ENCODE data around the gene SCRT2.

GRCh38 chr20:719068-719467, 43.5 kb upstream of the SCRT2 start:
- TF ChIP-seq CTCF (IDR thresholded peaks at IDR 0.05 in 8 of 11, conservative IDR thresholded peaks at IDR 0.05 in 3 of 11) (no peak), POLR2A (IDR thresholded peaks at IDR 0.05) (no peak), POLR2AphosphoS5 (IDR thresholded peaks at IDR 0.05) (no peak)

All from spleen (tissue), 7 donors.